SK-N-DZ (cell line): ENCODE results near the gene FAM171A1.
"Not testable (repeated sequence)": the region's sequence is repeated elsewhere in the genome, so short reads cannot be mapped to it uniquely, and the experiment has no call there.

Source experiments
- DNase-seq: peaks from one replicate; pipeline ENCODE4 v3.0.0-alpha.2; 2015; ENCODE audit warnings: low spot score

Gene FAM171A1

GRCh38 chr10:15320118-15320517 is 51.0 kb downstream of the FAM171A1 start:
- no peak for DNase-seq

- DNase-seq: no peak
Observed at GRCh38 chr10:15316871-15317464, 54.1 kb downstream of the FAM171A1 start.

- DNase-seq: no peak
Observed at GRCh38 chr10:15316145-15316544, 54.9 kb downstream of the FAM171A1 start.

- no peak for DNase-seq
Observed at GRCh38 chr10:15315286-15315685, 55.8 kb downstream of the FAM171A1 start.

- no peak for DNase-seq
Observed at GRCh38 chr10:15314482-15315045, 56.5 kb downstream of the FAM171A1 start.

GRCh38 chr10:15313843-15314242 is 57.2 kb downstream of the FAM171A1 start:
- DNase-seq: peak; percentile 3

GRCh38 chr10:15313047-15313446 is 58.0 kb downstream of the FAM171A1 start:
- DNase-seq: no peak

- no peak for DNase-seq
Observed at GRCh38 chr10:15311569-15312280, 59.4 kb downstream of the FAM171A1 start.

- DNase-seq: no peak
Observed at GRCh38 chr10:15310776-15311568, 60.1 kb downstream of the FAM171A1 start.

GRCh38 chr10:15309221-15309620 is 61.9 kb downstream of the FAM171A1 start:
- DNase-seq: no peak

GRCh38 chr10:15306735-15307280 is 64.3 kb downstream of the FAM171A1 start:
- DNase-seq: no peak

- no peak for DNase-seq
Observed at GRCh38 chr10:15305634-15306033, 65.5 kb downstream of the FAM171A1 start.

- DNase-seq: no peak
Observed at GRCh38 chr10:15305161-15305560, 65.9 kb downstream of the FAM171A1 start.

- DNase-seq: not testable (repeated sequence)
Observed at GRCh38 chr10:15302188-15302956, 68.7 kb downstream of the FAM171A1 start.

GRCh38 chr10:15300697-15301096 is 70.4 kb downstream of the FAM171A1 start:
- DNase-seq: no peak

- no peak for DNase-seq
Observed at GRCh38 chr10:15300145-15300544, 70.9 kb downstream of the FAM171A1 start.

GRCh38 chr10:15296701-15297100 is 74.4 kb downstream of the FAM171A1 start:
- no peak for DNase-seq

GRCh38 chr10:15295537-15296325 is 75.4 kb downstream of the FAM171A1 start:
- no peak for DNase-seq

GRCh38 chr10:15293862-15294842 is 76.9 kb downstream of the FAM171A1 start:
- no peak for DNase-seq
